AG10803 (cell line): ENCODE measurements around the gene SH3BP5.

Source experiments
- DNase-seq: peaks from one replicate; pipeline ENCODE4 v3.0.0; 2010; ENCODE audit warnings: low read depth
- H3K4me3 ChIP-seq: 2 replicates; pipeline ENCODE4 v1.5.1; 2011; ENCODE audit warnings: mild to moderate bottlenecking, low read length, control low read depth
- TF ChIP-seq, protein P1 (sequence below): conservative IDR thresholded peaks from 2 replicates; pipeline ENCODE4 v1.5.1; 2011; ENCODE audit warnings: mild to moderate bottlenecking, low read length, control low read depth, inconsistent platforms

Gene SH3BP5

DNA sequence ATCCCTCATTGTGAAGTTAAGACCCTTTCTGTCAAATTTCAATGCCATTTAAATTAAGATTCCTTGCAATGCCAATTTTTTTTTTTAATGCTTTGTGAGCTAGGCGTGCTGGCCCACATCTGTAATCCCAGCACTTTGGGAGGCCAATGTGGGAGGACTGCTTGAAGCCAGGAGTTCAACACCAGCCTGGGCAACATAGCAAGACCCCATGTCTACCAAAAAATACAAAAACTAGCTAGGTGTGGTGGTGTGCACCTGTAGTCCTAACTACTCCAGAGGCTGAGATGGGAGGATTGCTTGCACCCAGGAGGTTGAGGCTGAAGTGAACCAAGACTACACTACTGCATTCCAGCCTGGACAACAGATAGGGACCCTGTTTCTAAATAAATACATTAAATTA, 5.6 kb upstream of the SH3BP5 start:
- no peak overlapping the region for H3K4me3 ChIP-seq
- TF ChIP-seq, protein P1, sequence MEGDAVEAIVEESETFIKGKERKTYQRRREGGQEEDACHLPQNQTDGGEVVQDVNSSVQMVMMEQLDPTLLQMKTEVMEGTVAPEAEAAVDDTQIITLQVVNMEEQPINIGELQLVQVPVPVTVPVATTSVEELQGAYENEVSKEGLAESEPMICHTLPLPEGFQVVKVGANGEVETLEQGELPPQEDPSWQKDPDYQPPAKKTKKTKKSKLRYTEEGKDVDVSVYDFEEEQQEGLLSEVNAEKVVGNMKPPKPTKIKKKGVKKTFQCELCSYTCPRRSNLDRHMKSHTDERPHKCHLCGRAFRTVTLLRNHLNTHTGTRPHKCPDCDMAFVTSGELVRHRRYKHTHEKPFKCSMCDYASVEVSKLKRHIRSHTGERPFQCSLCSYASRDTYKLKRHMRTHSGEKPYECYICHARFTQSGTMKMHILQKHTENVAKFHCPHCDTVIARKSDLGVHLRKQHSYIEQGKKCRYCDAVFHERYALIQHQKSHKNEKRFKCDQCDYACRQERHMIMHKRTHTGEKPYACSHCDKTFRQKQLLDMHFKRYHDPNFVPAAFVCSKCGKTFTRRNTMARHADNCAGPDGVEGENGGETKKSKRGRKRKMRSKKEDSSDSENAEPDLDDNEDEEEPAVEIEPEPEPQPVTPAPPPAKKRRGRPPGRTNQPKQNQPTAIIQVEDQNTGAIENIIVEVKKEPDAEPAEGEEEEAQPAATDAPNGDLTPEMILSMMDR = no peak

DNA sequence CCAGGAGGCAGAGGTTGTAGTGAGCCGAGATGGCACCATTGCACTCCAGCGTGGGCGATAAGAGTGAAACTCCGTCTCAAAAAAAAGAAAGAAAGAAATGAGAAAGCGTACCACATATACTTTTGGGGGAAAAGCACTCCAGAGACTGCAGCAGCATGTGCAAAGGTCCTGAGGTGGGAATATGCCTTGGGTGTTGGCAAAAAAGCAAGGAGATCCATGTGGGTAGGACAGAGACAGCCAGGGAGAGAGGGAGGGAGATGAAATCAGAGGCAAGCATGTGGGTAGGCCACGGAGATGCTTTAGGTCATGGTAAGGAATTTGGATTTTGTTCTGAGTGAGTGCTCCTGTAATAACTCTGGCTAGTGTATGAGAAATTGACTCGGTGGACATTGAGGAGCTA, 3.7 kb upstream of the SH3BP5 start:
- no peak for DNase-seq
- TF ChIP-seq, protein P1 = no peak
- H3K4me3 ChIP-seq = no peak overlapping the region

More for the DNA sequence above, 5.6 kb upstream of the SH3BP5 start:
- no peak for DNase-seq

DNA sequence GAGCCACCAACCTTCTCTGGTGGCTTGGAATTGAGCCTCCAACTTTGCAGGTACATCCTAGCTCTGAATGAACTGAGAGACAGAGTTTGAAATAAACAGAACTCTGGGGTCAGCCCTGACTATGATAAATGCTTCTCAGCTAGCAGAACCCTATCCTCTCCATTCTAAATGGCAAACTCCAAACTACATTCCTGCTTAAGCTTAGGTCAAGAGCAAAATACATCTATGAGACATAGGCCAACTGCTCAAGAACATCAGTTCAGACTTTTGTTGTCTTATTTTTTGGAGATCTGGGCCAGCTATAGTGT, 1.5 kb upstream of the SH3BP5 start:
- no peak for DNase-seq
- H3K4me3 ChIP-seq = no peak overlapping the region
- TF ChIP-seq, protein P1 = no peak

- TF ChIP-seq, protein P1 = no peak
- no peak for DNase-seq
- no peak overlapping the region; the same call in 1 of the 2 replicates for H3K4me3 ChIP-seq
Measured at GRCh38 chr3:15333099-15333955, 941 bp upstream of the SH3BP5 start.

DNA sequence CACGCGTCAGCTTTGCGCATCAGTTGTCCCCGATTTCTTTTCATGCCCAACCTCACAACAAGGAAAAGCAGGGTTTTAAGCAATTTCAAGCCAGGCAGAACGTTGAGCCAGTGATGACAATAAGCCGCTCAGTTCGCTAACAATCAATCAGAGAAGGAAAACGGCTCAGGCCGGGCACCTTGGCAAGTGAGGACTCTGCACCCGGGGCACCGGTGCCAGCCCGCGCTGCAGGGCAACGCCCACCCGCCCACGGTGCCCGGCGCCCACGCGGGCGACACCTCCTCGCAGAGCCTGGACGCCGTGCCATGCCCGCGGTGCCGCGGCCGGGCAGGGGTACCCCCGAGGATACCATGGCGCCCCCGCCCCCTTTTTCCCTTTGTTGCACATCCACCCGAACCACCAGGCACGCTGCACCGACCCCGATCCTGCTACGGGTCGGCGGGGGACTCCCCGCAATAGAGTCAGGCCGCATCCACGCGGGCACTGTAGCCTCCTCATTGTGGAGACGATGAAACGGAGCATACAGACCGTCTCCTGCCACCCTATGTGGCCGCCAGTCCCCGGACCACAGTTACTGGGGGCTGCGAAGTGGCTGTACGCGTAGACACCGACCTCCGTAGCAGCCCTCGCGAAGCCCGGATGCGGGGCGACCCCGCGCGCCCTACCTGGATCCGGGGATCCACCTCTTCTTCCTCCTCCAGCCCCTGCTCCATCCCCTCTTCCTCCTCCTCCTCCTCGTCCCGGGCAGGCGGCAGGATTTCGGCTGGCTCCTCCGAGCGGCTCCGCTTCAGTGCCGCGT, 581 bp downstream of the SH3BP5 start:
- TF ChIP-seq, protein P1 = peak; percentile 21
- H3K4me3 ChIP-seq = peak overlapping the region; percentile 92
- no peak for DNase-seq

GRCh38 chr3:15331072-15331605, 1.2 kb downstream of the SH3BP5 start:
- DNase-seq = no peak
- peak overlapping the region; percentile 92 for H3K4me3 ChIP-seq
- TF ChIP-seq, protein P1 = no peak
